Bronchial epithelial cell (primary cell): Measurements from ENCODE around the gene IQCH. TPM values are rescaled to one million over a fixed set of nuclear protein-coding genes. Genes with fewer than 3 reads are reported as not detected.

Experiments used
- DNase-seq: peaks from one replicate; pipeline ENCODE4 v3.0.0-alpha.2; 2010; ENCODE audit warnings: low read depth
- FAIRE-seq: peaks from 2 replicates; lab custom pipeline; 2011; peaks lifted over from hg19 to GRCh38; lab: Jason Lieb, UNC
- H3K27me3 ChIP-seq: 2 replicates; pipeline ENCODE4 v1.5.1; 2011; ENCODE audit warnings: low read length; ENCODE audit not compliant: control insufficient read depth, insufficient read depth
- H3K36me3 ChIP-seq: 2 replicates; pipeline ENCODE4 v1.5.1; 2011; ENCODE audit warnings: low read length; ENCODE audit not compliant: control insufficient read depth, insufficient read depth
- H3K4me3 ChIP-seq: 2 replicates; pipeline ENCODE4 v1.5.1; 2011; ENCODE audit warnings: mild to moderate bottlenecking, low read depth, low read length, control low read depth
- total RNA-seq: library from RNA; depleted of rRNA; stranded (reverse); fragments of >200 nt; gene quantifications from 2 replicates; pipeline ENCODE4 v1.2.1, GENCODE V29; 2014
- TF ChIP-seq, protein P1 (sequence below): IDR thresholded peaks from 2 replicates; pipeline ENCODE4 v1.5.1; 2011; ENCODE audit warnings: mild to moderate bottlenecking, moderate library complexity, low read length, control low read depth, inconsistent platforms; ENCODE audit not compliant: insufficient read depth, severe bottlenecking

The IQCH gene
- total RNA-seq, 1 donor from 2014 or later, result 1.1 TPM

DNA sequence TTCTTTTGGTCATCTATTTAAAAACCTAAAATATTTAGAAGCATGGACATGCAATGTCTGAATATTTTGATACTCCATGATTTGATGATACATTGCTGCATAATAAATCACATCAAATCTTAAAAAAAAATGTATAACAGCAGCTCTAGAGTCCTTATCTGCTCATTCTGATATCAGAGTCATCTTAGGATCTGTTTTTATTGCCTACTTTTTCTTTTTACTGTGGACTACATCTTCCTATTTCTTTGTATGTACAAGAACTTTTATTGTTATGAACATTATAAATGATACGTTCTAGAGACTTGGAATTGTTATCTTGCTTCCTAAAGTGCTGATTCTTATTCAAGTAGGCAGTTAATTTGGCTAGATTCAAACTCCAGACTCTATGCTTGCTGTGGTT lies 72.7 kb downstream of the IQCH start:
- FAIRE-seq, result no peak
- DNase-seq, result no peak
- TF ChIP-seq, protein P1, sequence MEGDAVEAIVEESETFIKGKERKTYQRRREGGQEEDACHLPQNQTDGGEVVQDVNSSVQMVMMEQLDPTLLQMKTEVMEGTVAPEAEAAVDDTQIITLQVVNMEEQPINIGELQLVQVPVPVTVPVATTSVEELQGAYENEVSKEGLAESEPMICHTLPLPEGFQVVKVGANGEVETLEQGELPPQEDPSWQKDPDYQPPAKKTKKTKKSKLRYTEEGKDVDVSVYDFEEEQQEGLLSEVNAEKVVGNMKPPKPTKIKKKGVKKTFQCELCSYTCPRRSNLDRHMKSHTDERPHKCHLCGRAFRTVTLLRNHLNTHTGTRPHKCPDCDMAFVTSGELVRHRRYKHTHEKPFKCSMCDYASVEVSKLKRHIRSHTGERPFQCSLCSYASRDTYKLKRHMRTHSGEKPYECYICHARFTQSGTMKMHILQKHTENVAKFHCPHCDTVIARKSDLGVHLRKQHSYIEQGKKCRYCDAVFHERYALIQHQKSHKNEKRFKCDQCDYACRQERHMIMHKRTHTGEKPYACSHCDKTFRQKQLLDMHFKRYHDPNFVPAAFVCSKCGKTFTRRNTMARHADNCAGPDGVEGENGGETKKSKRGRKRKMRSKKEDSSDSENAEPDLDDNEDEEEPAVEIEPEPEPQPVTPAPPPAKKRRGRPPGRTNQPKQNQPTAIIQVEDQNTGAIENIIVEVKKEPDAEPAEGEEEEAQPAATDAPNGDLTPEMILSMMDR, result no peak
- Histone ChIP-seq H3K4me3 (no peak overlapping the region), H3K36me3 (no peaks in the 10 kb centered on the region), H3K27me3 (no peaks in the 10 kb centered on the region)

DNA sequence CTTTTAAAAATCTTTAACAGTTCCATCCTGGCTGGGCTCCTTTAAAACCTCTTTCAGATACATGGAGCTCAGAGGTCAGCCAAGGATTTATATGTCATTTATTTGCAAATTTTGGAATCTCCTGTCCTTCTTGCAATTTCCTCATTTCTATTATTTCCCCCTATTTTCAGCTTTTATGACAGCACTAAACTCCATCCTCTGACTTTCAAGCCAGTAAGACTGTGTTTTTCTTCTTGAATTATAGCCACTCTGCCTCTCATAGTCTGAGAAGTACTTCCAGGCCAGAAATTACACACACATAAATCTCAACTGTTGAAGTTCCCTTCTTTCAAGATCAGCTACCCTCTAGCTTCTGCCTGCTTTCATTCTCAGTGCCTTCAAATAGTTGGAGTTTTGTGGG lies 73.2 kb downstream of the IQCH start:
- Histone ChIP-seq H3K27me3 (no peaks in the 10 kb centered on the region), H3K4me3 (no peak overlapping the region), H3K36me3 (no peaks in the 10 kb centered on the region)
- FAIRE-seq (no peak), DNase-seq (no peak)
- TF ChIP-seq, protein P1, result no peak

DNA sequence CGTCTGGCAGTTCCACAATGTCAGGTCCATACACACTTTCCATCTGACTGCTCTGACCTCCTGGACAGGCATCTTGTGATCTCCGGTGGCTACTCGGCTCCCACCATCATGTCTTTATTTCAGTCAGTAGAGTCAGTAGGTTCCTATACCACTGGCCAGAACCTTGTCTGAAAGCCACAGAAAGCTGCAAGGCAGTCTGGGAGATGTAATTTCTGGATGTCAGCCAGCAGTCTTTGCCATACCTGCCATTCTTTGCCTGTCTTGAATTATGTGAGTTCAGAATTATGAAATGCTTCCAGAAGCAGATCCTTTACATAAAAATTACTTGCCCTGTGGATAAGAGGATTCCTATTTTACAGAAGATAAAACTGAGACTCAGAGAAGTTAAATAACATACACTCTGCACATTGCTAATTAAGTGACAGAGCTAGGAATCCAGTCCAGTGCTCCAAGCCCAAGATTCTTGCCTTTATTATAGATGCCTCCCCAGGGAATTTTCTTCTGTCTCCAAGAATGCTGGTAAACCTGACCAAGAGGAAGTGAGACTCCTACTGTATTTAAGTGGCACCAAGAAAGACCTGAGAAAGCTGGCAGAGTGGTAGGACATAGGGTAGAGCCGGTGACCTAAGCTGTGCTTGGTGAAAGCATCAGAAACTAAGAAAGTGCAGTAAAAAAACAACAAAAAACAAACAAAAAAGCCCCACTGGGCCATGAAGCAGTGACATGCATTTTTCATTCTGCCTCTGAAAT lies 75.6 kb downstream of the IQCH start:
- FAIRE-seq (no peak), DNase-seq (peak; percentile 12)
- Histone ChIP-seq H3K4me3 (no peak overlapping the region), H3K27me3 (no peaks in the 10 kb centered on the region), H3K36me3 (no peaks in the 10 kb centered on the region)
- TF ChIP-seq, protein P1, result no peak

DNA sequence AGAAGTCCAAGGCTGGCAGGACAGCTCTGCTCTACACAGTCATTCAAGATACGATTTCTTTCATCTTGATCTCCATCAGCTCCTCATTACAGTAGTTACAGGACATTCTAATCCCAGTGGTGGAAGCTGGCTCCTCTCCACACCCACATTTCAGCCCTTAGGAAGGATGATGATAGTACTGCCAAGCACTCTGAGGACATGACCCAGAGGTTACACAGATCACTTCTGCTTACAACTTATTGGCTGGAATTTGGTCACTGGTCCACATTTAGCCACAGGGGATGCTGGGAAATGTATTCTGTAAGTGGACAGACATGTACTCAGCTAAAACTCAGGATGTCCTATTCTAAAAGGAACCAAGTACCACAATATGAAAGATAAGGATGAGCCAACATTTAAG lies 77.1 kb downstream of the IQCH start:
- Histone ChIP-seq H3K27me3 (no peaks in the 10 kb centered on the region), H3K36me3 (no peaks in the 10 kb centered on the region), H3K4me3 (no peak overlapping the region)
- no peak for FAIRE-seq
- no peak for DNase-seq
- TF ChIP-seq, protein P1, result no peak

DNA sequence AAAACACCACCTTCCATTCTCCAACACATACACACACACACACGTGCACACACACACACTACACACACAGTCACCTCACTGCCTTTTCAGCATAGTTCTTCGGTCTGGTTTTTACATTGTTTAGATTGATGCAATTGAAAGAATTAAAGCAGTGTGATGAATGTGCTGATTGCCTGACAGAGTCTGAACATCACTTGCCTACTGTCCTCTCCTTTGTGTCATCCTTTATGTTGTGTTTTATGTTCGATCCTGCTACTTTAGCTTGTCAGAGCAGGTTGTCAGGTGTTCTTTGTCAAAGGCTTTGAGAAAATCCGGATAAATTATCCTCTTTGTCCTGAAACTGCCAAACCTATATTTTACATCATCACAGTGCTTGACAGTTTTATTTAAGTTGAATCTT lies 80.4 kb downstream of the IQCH start:
- TF ChIP-seq, protein P1, result no peak
- FAIRE-seq (no peak), DNase-seq (no peak)
- Histone ChIP-seq H3K27me3 (no peaks in the 10 kb centered on the region), H3K4me3 (no peak overlapping the region), H3K36me3 (no peaks in the 10 kb centered on the region)
